ENCODE results near the gene EXOC4.
"Not testable (repeated sequence)": the region's sequence is repeated elsewhere in the genome, so short reads cannot be mapped to it uniquely, and the experiment has no call there.

The EXOC4 gene

DNA sequence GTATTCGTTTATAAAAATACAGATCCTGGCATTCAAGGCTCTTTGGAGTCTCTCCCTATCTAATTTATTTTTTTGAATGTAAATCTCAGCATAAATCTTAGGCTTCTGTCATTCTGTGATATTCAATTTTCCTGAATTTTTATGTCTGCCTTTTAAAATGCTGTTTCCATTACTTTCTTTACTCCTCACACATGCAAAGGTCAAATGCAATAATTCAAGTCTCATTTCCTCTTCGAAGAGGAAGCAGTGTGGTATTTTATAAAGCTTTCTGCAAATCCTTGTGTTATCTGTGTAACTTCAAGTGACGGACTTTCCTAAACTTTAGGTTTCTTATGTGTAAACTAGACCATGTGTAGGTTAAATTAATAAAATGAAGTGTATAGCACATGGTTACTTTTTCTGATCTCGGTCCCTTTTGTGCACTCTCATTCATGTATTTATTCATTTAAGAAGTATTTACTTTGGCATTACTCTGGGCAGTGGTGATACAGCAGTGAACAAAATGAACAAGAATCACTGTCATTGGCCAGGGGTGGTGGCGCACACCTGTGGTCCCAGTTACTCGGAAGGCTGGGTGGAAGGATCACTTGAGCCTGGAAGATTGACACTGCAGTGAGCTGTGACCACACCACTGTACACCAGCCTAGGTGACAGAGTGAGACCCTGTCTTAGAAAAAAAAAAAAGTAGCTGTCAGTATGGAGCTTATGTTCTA is 332.2 kb downstream of the EXOC4 start:
- no peak for DNase-seq

DNA sequence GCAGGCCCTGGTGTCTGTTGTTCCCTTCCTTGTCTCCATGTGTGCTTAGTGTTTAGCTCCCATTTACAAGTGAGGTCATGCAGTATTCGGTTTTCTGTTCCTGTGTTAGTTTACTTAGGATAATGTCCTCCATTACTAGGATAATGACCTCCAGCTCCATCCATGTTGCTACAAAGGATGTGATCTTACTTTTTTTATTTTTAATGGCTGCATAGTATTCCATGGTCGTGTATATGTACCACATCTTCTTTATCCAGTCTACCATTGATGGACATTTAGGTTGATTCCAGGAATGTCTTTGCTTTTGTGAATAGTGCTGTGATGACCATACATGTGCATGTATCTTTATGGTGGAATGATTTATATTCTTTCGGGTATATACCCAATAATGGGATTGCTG is 333.4 kb downstream of the EXOC4 start:
- no peak for DNase-seq

DNA sequence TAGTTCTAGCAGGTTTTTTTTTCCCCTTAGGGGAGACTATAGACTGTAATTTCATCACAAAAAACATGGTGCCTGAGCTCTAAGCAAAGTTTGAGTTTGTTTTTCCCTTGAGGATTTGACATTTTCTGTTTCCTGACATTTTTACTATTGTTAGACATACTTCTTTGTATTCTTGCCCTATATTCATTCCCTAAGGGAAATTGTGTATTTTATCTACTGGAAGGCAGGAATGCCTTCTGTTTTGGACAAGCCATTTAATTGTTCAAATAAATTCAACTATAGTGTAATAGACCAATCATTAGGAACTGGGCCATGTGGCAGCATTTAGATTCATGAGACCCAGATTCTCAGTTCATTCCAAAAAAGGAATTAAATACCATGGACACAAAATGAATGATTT is 335.0 kb downstream of the EXOC4 start:
- DNase-seq = no peak

DNA sequence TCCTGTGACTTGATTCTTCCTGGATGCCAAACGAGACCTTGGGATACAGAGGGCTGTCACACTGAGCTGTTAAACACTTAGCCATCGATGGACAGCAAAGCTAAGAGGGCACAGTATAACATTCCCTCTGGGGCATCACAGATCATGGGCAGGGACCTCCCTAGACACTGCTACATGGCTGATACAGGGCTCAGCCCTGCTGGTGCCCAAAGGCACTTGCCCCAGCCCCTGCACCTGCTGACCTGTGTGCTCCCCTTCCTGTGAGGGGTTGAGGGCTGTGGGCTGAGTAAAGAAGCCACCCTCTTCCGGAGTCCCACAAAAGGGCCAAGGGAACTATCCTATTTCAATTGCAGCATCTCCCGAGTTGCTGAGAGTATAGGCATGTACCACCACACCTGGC is 337.9 kb downstream of the EXOC4 start:
- no peak for DNase-seq

DNA sequence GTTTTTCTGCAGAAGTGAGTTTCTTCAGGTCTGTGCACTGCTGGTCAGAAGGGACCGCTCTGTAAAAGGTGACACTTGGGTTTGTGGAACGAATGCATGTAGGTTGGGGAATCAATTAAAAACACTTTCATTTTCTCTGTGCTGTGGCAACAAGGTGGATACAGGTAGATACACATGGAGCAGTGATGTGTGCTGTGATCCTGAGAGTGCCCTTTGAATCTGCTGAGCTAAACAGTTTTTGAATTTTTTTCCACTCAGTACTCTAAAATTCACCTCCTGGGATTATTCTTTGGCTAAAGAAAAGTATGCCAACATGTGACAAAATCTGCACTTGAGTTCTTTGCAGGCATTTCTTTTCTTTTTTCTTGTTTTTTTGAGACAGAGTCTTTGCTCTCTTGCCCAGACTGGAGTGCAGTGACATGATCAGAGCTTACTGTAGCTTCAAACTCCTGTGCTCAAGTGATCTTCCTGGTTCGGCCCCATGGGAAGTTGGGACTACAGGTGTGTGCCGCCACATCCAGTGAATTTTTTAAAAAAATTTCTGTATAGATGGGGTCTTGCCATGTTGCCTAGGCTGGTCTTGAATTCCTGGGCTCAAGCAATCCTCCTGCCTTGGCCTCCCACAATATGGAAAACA is 338.9 kb downstream of the EXOC4 start:
- DNase-seq = no peak

DNA sequence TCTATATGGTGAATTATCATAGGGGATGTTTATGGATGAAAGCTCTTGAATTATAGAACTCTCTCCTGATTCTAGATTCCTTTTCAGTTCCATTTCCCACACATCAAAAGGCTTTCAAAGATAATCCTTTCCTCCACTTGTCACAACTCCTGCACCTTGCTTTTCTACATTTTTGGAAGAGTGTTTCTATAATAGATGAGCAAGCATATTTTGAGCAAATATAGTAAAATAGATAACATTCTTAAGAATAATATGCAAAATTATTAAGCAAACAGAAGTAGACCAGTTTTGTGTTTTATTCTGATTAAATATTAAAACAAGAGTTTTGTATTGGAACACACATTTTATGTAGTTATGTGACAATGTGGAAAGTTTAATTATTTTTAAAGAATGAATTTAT is 340.7 kb downstream of the EXOC4 start:
- DNase-seq = no peak

DNA sequence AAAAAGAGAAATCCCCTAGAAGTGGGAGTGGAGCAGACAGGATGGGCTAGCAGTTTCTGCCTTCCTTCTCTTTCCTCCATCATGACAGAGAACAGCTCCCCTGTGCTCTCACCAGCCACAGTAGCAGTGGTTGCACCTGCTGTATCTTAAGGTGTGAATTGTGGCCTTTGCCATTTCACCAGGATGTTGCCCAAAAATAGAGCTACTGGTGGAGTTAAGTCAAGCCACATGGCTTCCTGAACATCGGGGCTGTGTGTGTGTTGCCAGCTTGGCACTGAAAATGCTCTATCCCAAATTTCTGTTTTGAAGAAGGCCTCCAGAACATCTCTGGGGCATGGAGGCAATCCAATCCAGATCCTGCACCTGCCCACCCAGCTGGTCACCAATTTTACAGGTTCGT is 348.7 kb downstream of the EXOC4 start:
- no peak for DNase-seq

DNA sequence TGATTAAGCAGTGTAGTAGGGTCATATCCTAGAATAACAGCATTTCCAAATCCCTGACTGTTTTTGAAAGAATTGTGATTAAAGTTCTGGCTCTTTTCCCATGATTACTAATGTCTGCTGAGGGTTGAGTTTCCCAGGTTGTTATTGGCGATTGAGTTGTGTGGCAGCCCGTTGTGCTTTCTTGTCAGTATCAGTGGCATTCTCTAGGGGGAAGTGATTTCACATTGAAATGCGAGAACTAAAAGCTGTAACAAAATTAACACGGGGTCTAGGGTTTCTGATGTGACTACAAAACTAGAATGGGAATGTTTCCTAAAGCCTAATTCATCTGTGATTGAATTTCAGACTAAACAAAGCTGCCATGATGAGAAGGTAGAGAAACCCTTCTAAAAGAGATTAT is 349.4 kb downstream of the EXOC4 start:
- no peak for DNase-seq

DNA sequence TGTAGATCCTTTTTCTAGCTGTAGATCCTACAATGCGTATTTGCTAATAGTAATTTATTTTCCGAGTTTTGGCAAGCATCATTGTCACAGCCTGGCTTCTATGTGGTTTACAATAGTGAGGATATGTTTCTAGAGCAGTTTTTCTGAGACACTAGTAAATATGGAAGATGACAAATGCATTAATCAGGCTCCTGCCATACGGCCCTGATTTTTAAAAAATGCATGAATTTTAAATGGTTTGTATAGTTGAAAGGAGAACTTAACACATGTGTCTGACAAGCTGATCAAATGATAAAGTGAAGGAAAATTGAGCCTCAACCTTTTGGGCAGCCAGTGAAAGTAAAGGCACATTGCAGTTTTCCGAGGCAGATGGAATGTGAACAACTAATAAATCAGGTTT is 354.1 kb downstream of the EXOC4 start:
- DNase-seq = no peak

DNA sequence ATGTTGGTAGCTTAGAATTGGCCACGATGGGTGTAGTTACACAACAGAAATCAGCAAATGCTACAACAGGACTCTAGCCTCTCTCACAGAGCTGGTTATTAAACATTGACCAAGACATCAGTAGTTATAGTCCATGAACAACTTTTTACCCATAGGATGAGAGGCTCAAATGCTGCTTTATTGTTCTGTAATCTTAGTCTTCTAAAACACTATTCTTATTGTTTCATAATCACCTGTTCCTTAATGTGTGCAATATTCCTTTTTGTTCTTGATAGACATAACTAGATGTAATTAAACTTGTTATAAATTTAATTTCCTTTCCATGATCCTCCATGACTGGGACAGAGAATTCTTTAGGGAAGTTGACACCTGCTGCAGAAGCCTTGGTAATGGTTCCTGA is 356.9 kb downstream of the EXOC4 start:
- DNase-seq = no peak

DNA sequence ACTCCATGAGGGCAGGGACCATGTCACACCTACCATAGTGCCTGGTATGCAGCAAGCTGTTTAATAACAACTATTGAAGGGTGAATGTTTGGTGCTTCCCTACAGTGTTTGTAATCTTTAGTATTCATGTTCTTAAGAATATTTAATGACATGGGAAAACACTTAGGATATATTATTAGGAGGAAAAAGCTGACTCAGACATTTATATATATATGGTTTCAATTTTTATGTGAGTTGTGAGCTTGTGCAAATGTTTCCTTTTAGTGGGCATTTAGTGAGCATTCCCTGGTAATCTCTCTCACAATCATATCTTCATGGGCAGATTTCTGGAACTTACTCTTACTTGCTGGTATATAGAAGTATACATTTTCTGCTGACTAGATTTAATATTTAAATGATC is 359.1 kb downstream of the EXOC4 start:
- no peak for DNase-seq

DNA sequence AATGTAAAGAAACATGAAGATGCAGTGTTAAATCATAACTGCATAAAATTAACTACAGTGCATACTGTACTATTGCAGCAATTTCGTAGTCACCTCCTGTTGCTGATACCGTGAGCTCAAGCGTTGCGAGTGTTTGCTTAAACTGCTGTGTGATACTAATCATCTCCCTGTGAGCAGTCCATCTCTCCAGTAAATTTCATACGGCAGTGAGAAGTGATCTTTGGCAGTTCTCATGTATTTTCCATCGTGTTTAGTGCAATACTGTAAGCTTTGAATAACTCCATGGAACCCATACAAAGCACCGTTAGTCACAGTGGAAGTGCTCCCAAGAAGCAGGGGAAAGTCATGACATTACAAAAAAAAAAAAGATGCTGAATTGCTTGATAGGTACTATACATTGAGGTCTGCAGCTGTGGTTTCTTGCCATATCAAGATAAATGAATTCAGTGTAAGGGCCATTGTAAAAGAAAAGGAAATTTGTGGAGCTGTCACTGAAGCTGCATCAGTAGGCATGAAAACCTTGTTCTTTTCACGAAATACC is 360.4 kb downstream of the EXOC4 start:
- DNase-seq = no peak

DNA sequence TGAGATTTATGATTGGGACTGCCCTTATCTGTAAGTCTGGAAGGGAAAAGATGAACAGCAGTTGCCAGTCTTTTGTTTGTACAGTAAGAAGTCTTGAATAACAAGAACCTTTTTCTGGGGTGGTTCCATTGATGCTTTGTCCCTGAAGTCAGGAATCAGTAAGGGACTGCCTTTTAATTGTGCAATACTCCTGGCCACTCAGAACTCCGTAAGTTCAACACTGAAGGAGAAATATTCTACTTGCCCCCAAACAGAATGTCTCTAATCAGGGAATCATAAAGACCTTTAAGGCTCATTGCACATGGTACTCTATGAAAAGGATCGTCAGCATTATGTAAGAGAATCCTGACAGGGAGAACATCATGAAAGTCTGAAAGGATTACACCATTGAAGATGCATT is 361.4 kb downstream of the EXOC4 start:
- no peak for DNase-seq

DNA sequence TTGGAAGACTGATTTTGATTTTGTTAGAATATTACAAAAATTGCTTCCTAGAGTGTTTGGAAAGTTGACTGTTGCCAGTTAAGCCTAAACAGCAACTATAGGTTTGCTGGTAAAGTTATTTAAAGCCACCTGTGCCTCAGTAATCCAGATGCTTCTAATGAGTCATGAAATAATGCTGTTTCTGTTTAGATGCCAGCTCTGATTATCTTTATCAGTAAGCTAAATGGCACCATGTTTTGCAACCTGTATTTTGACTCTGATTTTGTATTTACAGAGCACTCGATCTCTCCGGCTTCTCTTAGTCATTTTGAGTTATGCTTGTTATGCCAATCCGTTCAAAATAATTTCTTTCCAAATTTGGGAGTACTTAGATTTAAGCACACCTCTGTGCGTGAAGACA is 366.1 kb downstream of the EXOC4 start:
- no peak for DNase-seq

DNA sequence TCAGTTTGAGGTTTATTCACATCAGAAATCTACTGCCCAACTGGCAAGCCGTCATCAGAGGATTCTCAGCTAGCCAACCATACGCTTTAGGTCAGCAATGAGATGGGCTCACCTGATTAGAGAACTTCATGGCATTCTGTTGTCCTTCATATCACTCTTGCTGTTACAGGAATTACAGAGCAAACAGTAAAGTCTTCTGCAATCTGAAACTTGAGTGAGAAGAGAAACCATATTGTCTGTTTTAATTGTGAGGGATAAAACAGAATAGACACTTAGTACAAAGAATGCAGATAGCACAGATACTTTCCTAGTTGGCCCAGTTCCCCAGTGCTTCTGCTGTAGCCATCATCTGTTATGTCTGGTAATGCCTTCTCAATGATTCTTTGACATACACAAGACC is 366.6 kb downstream of the EXOC4 start:
- DNase-seq = no peak

DNA sequence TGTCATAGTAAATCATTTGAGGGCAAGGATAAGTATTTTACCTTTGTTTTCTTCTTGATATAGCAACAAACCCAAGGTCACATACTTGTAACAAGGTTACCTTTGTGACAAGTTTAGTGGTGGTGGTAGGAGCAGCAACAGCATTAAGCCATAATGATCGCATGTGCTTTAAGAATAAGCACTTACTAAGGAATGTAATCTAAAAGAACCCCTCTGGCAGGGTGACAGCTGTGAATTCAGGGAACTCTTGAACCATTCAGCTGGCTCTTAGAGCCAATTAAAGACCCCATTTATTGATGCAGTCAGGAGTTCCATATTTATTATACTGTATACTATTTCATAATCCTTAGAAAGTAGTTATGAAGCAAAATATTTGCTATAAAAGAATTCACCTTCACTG is 370.8 kb downstream of the EXOC4 start:
- DNase-seq = peak; percentile 45

DNA sequence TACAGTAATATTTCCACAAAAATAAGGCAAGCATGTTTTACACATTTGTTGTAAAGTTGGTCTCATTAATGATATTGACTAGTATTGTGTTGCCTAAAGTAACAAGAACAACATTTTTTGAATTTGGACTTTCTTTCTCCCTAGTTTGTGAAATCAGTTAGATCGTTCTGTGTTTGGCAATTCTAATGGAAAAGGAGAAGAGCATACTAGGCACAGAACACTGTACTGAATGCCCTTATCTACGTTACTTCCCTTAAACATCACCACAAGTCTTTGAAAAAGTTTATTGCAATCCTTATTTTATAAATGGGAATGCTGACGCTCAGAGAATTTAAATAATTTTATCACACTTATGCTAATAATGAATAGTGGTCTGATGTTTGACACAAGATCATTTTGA is 372.2 kb downstream of the EXOC4 start:
- no peak for DNase-seq

DNA sequence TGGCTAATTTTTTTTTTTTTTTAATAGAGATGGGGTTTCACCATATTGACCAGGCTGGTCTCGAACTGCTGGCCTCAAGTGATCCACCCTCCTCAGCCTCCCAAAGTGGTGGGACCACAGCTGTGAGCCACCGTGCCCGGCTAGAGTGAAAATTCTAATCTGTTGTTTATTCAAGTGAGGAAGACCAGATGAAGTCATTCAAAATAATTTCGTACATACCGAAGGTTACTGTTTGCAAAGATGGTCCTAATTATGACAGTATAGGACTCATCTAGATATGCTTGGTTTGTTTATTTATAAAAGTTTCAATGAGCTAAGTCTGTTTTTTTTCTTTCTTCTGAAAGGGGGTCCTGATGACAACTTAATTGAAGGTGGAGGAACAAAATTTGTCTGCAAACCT is 376.8 kb downstream of the EXOC4 start:
- DNase-seq = no peak

DNA sequence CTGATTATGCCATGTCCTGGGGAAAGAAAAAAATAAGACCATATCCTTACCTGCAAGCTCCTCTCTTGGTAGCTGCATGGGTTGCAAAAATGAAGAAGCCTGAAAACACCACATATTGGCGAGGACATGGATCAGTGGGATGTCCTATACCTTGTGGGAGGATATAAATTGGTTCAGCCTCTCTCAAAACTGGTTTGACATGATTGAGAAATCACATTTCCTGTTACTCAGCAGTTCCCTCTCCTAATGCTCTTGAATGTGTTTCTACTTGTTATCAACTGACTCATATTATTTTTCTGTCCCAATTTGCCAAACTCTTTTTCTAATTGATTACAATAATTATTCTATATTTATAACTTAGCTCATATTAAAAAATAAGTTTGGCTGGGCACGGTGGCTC is 380.2 kb downstream of the EXOC4 start:
- no peak for DNase-seq

DNA sequence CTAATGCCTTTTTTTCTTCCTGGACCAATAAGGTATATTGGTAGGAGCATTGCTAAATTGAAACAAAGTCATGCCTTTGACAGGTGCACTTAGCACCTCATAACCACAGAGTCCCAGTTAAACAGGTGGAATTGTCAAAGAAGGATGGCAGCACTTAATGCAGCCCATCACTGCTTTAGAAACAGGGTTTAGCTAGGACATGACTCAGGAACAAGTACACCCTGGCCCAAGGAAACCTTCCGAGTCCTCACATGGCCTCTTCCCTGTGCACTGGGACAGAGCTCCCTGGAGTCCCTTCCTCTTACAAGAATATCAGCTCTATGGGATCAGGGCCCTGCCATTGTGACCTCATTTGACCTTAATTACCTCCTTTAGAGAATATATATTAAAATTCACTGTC is 382.7 kb downstream of the EXOC4 start:
- DNase-seq = no peak

DNA sequence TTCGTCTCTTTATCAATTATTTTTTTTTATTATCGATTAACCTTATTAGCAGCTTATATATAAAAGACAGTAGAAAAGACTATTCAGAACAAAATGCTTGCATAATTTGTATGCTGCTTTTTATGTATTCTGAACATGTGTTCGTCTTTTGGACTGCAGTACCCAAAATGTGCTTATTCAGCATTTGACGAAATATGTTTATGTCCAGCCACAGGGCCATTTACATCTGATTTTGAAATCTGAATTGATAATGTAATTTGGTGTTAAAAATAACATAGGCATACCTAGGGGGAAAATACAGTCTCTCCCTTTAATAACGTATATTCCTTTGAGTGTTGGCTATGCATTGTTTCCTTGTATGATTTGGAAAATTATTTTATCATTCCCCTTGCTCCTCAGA is 386.0 kb downstream of the EXOC4 start:
- DNase-seq = no peak

DNA sequence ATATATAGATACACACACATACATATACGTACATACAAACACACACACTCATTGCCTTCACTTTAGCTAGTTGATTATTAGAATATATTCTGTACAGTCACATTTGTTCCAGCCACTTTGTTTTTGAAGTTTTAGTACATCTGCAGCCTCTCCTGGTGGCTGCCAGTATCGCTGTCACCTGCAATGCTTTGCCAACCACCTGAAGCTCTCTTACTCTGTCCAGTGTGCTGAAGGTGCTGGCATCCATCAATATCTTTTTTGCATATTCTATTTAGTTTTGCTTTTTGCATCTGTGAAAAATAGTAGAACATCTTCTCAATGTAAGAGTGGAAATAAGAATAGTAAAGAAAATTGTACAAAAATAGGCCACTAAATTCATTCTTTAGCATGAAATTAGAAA is 388.6 kb downstream of the EXOC4 start:
- DNase-seq = no peak

DNA sequence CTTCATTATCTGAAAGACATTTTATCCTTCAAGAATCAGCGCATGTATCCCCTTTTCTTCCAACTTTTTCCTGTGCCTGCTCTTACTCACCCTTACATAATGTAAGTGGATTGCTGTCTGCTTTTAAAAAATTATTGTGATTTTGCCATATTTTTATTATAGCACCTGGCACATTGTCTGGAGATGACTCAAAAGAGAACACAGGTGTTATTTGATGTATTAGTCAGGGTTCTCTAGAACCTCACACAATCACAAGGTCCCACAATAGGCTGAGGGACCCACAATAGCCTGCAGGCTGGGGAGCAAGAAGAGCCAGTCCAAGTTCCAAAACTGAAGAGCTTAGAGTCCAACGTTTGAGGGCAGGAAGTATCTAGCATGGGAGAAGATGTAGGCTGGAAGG is 390.0 kb downstream of the EXOC4 start:
- no peak for DNase-seq

DNA sequence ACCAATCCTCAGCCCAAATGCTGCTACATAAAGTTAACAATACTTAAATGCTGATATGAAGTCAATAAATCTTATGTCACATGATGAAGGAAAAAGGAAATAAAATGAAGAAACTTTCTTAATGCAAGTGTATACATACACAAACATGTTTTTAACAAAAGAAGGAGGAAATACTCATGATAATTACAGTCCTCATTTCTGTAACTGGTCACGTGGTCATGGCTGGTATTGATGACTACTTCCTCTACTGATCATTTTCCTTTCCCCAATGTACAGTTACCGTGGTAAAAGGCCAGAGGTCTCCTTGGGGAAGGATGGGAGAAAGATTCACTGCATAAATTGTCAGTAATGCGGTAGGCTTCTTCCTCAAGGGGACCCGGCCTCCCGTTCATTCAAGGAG is 390.8 kb downstream of the EXOC4 start:
- DNase-seq = not testable (repeated sequence)

DNA sequence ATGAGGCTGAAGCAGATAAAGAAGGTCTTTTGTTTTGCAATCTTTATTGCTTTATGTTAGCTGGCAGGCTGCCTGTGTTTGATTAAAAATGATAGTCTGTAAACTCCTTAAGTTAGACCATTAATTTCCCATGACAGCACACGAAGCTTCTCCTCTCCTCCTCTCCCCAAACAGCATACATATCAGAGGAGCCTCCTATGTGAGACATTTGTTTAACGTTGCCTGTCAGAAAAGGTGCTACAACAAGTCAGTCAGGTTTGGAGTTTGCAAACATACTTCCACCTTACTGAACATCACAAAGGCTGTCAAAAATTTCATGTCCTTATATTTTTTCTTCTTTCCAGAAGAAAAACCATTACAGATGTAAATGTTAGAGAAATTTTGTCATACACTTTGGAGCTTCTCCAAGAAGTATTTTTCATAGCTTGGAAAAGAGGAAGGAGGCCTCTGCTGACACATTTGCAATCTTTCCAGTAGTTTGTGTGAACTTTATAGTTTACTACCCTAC is 393.1 kb downstream of the EXOC4 start:
- DNase-seq = no peak
